ENCODE measurements around the gene SVIP. TPM values are rescaled to one million over a fixed set of nuclear protein-coding genes. Genes with fewer than 3 reads are reported as not detected.

The SVIP gene
- total and polyA plus RNA-seq, 2 experiments from 2014 or later = 13.2 to 14.9 TPM

DNA sequence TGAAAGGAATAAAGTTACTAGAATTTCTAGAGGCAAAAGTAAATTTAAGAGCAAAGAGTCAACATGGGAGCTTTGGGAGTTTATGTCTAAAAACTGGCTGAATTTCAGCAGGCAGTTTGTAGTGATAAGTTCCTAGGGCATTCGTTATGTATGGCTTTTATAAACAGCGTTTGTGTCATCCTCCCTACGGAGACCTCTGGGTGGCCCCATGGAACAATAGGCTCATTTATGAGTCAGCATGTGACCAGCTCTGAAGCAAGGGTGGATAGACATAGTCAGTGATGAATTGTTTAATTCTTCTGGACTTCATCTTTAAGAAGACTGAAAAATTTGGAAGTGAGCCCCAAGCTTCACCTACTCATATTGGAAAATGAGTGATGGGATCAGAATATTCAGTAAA lies 37.1 kb downstream of the SVIP start:
- no peaks in the 10 kb centered on the region for H3K9me3 ChIP-seq (ENCODE audit: low read depth)
- H3K36me3 ChIP-seq (replicated peaks; ENCODE audit: insufficient read depth, low read depth) = no peaks in the 10 kb centered on the region
- H3K9me2 ChIP-seq (replicated peaks; ENCODE audit: insufficient read depth) = no peaks in the 10 kb centered on the region
- 23% methylated on average over 3 of the region's 3 CpGs for WGBS (ENCODE audit: low lambda C conversion rate, missing lambda C conversion rate)
- H3K4me1 ChIP-seq (ENCODE audit: insufficient read depth) = no peaks in the 10 kb centered on the region
- no peak overlapping the region for H2AFZ ChIP-seq
- no peak overlapping the region for H3K27ac ChIP-seq
- H3K79me2 ChIP-seq = no peaks in the 10 kb centered on the region
- no peak overlapping the region for H3K4me2 ChIP-seq
- H3K27me3 ChIP-seq = no peaks in the 10 kb centered on the region
- no peaks in the 10 kb centered on the region for H4K20me1 ChIP-seq (ENCODE audit: insufficient read depth, poor library complexity, severe bottlenecking)
- TF ChIP-seq, protein P1, sequence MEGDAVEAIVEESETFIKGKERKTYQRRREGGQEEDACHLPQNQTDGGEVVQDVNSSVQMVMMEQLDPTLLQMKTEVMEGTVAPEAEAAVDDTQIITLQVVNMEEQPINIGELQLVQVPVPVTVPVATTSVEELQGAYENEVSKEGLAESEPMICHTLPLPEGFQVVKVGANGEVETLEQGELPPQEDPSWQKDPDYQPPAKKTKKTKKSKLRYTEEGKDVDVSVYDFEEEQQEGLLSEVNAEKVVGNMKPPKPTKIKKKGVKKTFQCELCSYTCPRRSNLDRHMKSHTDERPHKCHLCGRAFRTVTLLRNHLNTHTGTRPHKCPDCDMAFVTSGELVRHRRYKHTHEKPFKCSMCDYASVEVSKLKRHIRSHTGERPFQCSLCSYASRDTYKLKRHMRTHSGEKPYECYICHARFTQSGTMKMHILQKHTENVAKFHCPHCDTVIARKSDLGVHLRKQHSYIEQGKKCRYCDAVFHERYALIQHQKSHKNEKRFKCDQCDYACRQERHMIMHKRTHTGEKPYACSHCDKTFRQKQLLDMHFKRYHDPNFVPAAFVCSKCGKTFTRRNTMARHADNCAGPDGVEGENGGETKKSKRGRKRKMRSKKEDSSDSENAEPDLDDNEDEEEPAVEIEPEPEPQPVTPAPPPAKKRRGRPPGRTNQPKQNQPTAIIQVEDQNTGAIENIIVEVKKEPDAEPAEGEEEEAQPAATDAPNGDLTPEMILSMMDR (IDR thresholded peaks at IDR 0.05; ENCODE audit: poor library complexity) = no peak
- H3K4me3 ChIP-seq = no peak overlapping the region
- peak; percentile 16 for DNase-seq (ENCODE audit: low spot score)

DNA sequence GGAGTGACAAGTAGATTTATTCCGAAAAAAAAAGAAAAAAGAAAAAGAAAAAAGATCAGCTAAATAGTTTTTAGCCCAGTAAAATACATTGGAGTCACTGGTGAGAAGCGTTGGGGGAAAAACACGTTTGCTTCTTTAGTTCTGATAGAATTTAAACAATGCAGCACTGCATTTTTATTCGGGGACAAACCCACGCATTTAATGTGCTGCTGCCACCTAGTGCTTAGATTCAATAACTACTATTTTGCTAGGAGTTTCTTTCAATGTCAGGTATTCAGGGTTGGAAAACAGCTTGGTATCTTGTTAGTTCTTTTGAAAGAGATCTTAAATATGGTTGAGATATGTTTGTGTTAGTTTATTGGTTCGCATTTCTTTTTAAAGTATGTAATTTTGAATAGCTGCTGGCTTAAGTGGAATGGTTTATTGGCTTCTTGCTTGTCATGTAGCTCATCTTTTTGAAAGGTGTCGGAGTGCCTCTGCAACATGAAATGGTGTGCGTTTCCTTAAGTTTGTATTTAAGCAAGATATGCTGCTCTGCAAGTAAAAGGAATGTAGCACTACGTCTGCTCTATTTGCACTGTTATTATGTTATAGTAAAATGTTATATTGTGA lies 41.9 kb downstream of the SVIP start:
- Histone ChIP-seq H4K20me1 (ENCODE audit: insufficient read depth, poor library complexity, severe bottlenecking) (no peaks in the 10 kb centered on the region), H3K9me2 (replicated peaks; ENCODE audit: insufficient read depth) (no peaks in the 10 kb centered on the region), H3K27ac (no peak overlapping the region), H3K9me3 (ENCODE audit: low read depth) (no peaks in the 10 kb centered on the region), H3K79me2 (no peaks in the 10 kb centered on the region), H3K36me3 (replicated peaks; ENCODE audit: insufficient read depth, low read depth) (no peaks in the 10 kb centered on the region), H2AFZ (no peak overlapping the region), H3K27me3 (no peaks in the 10 kb centered on the region), H3K4me2 (no peak overlapping the region), H3K4me1 (ENCODE audit: insufficient read depth) (no peaks in the 10 kb centered on the region), H3K4me3 (no peak overlapping the region)
- WGBS (ENCODE audit: low lambda C conversion rate, missing lambda C conversion rate) = 26% methylated on average over 9 of the region's 9 CpGs
- TF ChIP-seq EZH2phosphoT487 (IDR thresholded peaks at IDR 0.05; ENCODE audit: low read depth, severe bottlenecking, unreplicated experiment) (no peak), EZH2 (IDR thresholded peaks at IDR 0.05; ENCODE audit: borderline replicate concordance) (no peak)
- TF ChIP-seq, protein P1 (IDR thresholded peaks at IDR 0.05; ENCODE audit: poor library complexity) = peak; percentile 78
- DNase-seq (ENCODE audit: low spot score) = peak; percentile 69

DNA sequence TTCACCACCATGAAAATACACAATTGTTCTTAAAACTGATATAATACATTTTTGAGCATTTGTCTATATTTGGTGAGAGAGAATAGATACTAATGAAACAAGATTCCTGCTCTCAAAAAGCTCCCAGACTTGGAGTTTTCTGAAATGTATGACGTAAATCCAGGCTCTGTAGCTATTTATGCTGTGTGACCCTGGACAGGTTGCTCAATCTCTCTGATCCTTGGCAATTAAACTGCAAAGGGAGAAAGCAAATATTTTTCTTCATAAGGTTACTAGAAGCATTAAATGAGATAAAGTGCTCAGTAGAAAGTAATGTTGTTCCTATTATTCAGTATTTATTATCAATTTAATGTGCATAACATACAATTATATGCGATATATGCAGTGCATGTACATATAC lies 42.5 kb downstream of the SVIP start:
- no peaks in the 10 kb centered on the region for H3K36me3 ChIP-seq (replicated peaks; ENCODE audit: insufficient read depth, low read depth)
- no peaks in the 10 kb centered on the region for H3K9me2 ChIP-seq (replicated peaks; ENCODE audit: insufficient read depth)
- H3K9me3 ChIP-seq (ENCODE audit: low read depth) = no peaks in the 10 kb centered on the region
- H3K27ac ChIP-seq = no peak overlapping the region
- TF ChIP-seq, protein P1 (IDR thresholded peaks at IDR 0.05; ENCODE audit: poor library complexity) = no peak
- no peak for TF ChIP-seq EZH2phosphoT487 (IDR thresholded peaks at IDR 0.05; ENCODE audit: low read depth, severe bottlenecking, unreplicated experiment)
- no peak for TF ChIP-seq EZH2 (IDR thresholded peaks at IDR 0.05; ENCODE audit: borderline replicate concordance)
- H3K27me3 ChIP-seq = no peaks in the 10 kb centered on the region
- DNase-seq (ENCODE audit: low spot score) = no peak
- H2AFZ ChIP-seq = no peak overlapping the region
- H3K79me2 ChIP-seq = no peaks in the 10 kb centered on the region
- no peaks in the 10 kb centered on the region for H4K20me1 ChIP-seq (ENCODE audit: insufficient read depth, poor library complexity, severe bottlenecking)
- WGBS (ENCODE audit: low lambda C conversion rate, missing lambda C conversion rate) = 71% methylated on average over 2 of the region's 2 CpGs
- H3K4me2 ChIP-seq = no peak overlapping the region
- no peaks in the 10 kb centered on the region for H3K4me1 ChIP-seq (ENCODE audit: insufficient read depth)
- no peak overlapping the region for H3K4me3 ChIP-seq

DNA sequence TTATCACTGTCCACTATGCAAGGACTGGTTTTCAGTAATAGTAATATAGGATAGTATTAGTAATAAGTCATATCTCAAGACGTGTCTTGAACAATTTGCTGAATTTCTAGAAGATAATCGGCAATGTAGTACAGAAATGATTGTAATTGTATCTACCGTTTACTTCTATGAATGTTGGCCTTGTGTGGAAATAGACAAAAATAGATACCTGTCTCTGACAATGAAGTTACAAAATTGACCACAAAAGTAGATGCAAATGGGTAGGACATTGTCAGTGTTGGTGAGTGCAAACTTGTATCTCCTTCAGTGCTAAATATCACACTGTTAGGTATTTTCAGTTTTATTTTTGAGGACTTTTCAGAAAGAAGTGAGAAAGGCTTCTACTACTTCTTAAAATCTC lies 43.1 kb downstream of the SVIP start:
- Histone ChIP-seq H4K20me1 (ENCODE audit: insufficient read depth, poor library complexity, severe bottlenecking) (no peaks in the 10 kb centered on the region), H3K27me3 (no peaks in the 10 kb centered on the region), H3K79me2 (no peaks in the 10 kb centered on the region), H2AFZ (no peak overlapping the region), H3K9me3 (ENCODE audit: low read depth) (no peaks in the 10 kb centered on the region), H3K4me3 (no peak overlapping the region), H3K4me1 (ENCODE audit: insufficient read depth) (no peaks in the 10 kb centered on the region), H3K4me2 (no peak overlapping the region), H3K9me2 (replicated peaks; ENCODE audit: insufficient read depth) (no peaks in the 10 kb centered on the region), H3K27ac (no peak overlapping the region), H3K36me3 (replicated peaks; ENCODE audit: insufficient read depth, low read depth) (no peaks in the 10 kb centered on the region)
- 95% methylated on average over 3 of the region's 3 CpGs for WGBS (ENCODE audit: low lambda C conversion rate, missing lambda C conversion rate)
- DNase-seq (ENCODE audit: low spot score) = no peak
- no peak for TF ChIP-seq EZH2 (IDR thresholded peaks at IDR 0.05; ENCODE audit: borderline replicate concordance)
- TF ChIP-seq, protein P1 (IDR thresholded peaks at IDR 0.05; ENCODE audit: poor library complexity) = no peak
- no peak for TF ChIP-seq EZH2phosphoT487 (IDR thresholded peaks at IDR 0.05; ENCODE audit: low read depth, severe bottlenecking, unreplicated experiment)
